ENCODE results near the gene AGPS.

AGPS gene

DNA sequence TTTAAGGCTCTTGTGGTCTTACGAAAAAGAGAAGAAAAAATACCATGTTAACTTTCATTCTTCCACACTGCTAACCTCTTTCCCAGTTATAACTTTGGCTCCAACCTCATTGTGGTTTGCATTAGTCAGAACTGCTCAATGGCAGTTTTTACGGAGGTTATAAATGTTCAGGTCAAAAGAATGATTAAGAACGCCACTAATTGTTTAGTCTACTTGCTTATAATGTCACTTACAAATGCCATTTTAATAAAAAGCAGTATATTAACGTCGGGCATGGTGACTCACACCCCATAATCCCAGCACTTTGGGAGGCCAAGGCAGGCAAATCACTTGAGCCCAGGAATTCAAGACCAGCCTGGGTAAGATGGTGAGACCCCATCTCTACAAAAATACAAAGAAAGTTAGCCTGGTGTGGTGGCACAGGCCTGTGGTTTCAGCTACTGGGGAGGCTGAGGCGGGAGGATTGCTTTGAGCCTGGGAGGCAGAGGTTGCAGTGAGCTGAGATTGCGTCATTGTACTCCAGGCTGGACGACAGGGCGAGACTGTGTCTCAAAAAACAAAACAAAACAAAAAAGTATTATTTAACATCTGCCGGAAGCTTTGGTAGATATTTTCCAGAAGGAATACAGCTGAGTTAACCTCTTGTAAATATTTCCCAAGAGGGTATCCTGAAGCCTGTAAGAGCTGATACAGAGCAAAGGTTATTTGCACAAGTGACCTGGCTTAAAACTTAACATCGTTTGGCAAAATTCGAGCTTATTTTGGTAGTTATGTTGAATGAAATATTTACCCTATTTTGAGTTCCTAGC lies 5.1 kb downstream of the AGPS start:
- H3K27me3 ChIP-seq: peaks cover 16% of the 10 kb centered on the region
- H3K9me3 ChIP-seq: no peaks in the 10 kb centered on the region
- TF ChIP-seq Cebpa-rat (IDR thresholded peaks at IDR 0.05): no peak
- H3K4me3 ChIP-seq: no peak overlapping the region
- no peak overlapping the region for H3K27ac ChIP-seq
- peaks cover 29% of the 10 kb centered on the region; the same call in 1 of the 2 replicates for H4K20me1 ChIP-seq
- no peak overlapping the region for H3K9ac ChIP-seq
- peaks cover 20% of the 10 kb centered on the region for H3K4me1 ChIP-seq
- H3K36me3 ChIP-seq: peaks cover 6% of the 10 kb centered on the region; the same call in 1 of the 2 replicates
- no peak overlapping the region for H3K4me2 ChIP-seq

DNA sequence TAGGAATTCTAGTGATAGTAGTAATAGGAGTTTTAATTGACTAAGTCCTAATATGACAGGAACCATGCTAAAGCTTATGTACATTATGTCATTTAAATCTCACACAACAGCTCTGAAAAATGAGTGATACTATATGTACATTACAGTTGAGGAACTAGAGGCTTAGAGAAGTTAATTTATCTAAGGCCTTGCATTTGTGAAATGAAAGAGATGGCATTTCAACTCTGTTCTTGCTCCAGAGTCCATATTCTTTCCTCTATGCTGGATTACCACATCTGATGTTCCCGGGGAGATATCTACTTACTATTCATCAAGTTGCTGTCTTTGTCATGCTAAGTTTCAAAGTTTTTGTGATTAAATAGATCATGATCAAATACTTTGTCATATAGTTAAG lies 5.7 kb downstream of the AGPS start:
- Histone ChIP-seq H3K4me3 (no peak overlapping the region), H3K9ac (no peak overlapping the region), H4K20me1 (peaks cover 29% of the 10 kb centered on the region; the same call in 1 of the 2 replicates), H3K9me3 (no peaks in the 10 kb centered on the region), H3K27ac (no peak overlapping the region), H3K27me3 (peaks cover 10% of the 10 kb centered on the region; the same call in 1 of the 2 replicates), H3K36me3 (peaks cover 6% of the 10 kb centered on the region; the same call in 1 of the 2 replicates), H3K4me2 (no peak overlapping the region), H3K4me1 (peaks cover 15% of the 10 kb centered on the region)
- TF ChIP-seq Cebpa-rat (IDR thresholded peaks at IDR 0.05): no peak

DNA sequence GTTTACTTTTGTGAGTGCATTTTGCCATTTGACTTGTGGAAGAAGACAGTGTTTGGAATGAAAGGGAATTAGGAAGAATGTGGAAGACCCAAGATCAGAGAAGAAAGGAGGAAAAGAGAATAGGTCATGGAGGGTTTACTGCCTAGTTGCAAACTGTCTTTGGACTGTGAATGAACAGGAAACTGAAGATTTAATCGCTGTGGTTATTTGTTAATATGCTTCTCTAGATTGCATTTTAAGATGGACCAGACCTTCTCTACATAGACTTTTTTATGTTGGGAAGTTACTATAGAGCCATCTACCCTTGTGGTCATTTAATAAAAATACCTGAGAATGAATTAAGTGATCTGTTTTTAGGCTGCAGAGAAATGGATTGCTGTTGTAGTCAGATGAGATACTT lies 6.2 kb downstream of the AGPS start:
- Histone ChIP-seq H3K27me3 (peaks cover 5% of the 10 kb centered on the region; the same call in 1 of the 2 replicates), H4K20me1 (peaks cover 29% of the 10 kb centered on the region; the same call in 1 of the 2 replicates), H3K27ac (no peak overlapping the region), H3K4me2 (no peak overlapping the region), H3K4me3 (no peak overlapping the region), H3K36me3 (peaks cover 6% of the 10 kb centered on the region; the same call in 1 of the 2 replicates), H3K9ac (no peak overlapping the region), H3K9me3 (no peaks in the 10 kb centered on the region), H3K4me1 (peaks cover 10% of the 10 kb centered on the region)
- no peak for TF ChIP-seq Cebpa-rat (IDR thresholded peaks at IDR 0.05)

DNA sequence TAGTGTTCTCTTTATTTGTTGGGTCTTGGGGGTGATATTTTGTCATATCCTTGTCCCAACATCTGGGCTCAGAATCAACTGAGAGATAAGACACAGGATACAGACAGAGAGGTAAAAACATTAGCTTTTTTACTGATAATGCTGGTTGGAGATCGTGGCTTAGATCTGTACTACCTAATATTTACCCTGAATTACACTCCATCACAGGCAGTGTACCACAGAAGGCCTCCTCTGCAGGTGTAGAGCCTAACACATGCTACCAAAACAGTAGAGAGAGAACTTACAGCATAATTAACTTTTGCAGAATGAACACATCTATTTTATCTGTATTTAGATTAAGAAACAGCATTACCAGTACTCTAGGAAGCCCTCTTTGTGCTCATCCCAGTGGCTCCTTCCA lies 6.8 kb downstream of the AGPS start:
- Histone ChIP-seq H3K27ac (no peak overlapping the region), H3K27me3 (no peaks in the 10 kb centered on the region), H3K4me2 (no peak overlapping the region), H3K9ac (no peak overlapping the region), H3K4me3 (no peak overlapping the region), H3K36me3 (peaks cover 6% of the 10 kb centered on the region; the same call in 1 of the 2 replicates), H4K20me1 (peaks cover 34% of the 10 kb centered on the region; the same call in 1 of the 2 replicates), H3K9me3 (no peaks in the 10 kb centered on the region), H3K4me1 (peaks cover 4% of the 10 kb centered on the region; the same call in 1 of the 2 replicates)
- no peak for TF ChIP-seq Cebpa-rat (IDR thresholded peaks at IDR 0.05)

DNA sequence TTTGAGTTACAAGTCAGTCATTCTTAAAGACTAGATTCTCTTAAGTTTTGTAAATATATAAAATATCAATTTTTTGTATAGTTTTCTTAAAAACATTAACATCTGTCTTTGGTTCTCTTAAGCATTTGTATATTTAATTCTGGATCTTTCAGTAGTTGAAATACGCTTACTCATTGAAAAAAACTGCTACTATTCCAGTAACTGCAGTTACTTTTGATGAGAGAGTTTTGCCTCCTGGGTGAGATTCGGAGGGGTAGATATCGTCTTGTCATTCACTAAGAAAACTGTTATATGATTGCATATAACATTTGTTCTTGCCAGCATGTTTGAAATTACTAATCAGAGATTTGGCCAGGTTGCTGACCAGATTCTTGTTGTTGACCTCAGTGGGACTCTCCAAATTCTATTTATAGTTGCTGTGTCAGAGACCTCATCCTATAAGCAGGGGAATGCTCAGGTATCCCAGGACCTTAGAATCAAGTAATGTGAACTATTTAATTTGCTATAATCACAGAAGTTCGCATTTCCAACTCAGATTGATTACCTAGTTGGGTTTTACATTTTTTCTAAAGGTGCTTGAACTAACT lies 7.9 kb downstream of the AGPS start:
- H3K27me3 ChIP-seq: no peaks in the 10 kb centered on the region
- no peaks in the 10 kb centered on the region for H3K9me3 ChIP-seq
- no peak overlapping the region for H3K9ac ChIP-seq
- no peaks in the 10 kb centered on the region; the same call in 1 of the 2 replicates for H3K4me1 ChIP-seq
- no peak for TF ChIP-seq Cebpa-rat (IDR thresholded peaks at IDR 0.05)
- H4K20me1 ChIP-seq: peaks cover 36% of the 10 kb centered on the region; the same call in 1 of the 2 replicates
- H3K4me2 ChIP-seq: no peak overlapping the region
- H3K27ac ChIP-seq: no peak overlapping the region
- H3K4me3 ChIP-seq: no peak overlapping the region
- H3K36me3 ChIP-seq: peaks cover 6% of the 10 kb centered on the region; the same call in 1 of the 2 replicates

DNA sequence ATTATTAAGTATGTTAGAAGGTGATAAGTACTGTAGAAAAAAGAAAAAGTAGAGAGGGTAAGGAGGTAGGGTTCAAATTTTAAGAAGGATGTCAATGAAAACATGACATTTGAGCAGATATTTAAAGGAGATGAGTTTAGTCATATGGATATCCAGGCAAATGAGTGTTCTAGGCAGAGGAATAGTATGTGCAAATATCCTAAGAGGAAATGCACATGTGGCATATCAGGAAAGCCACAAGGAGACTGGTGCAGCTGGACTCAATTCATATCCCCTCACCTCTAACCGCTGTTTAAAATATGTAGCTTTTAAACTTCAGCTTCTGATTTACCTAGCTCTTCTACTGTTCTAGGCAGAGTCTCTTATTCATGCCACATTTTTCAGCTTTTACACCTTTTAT lies 9.5 kb downstream of the AGPS start:
- no peak overlapping the region for H3K9ac ChIP-seq
- H3K4me3 ChIP-seq: no peak overlapping the region
- H3K4me1 ChIP-seq: no peaks in the 10 kb centered on the region; the same call in 1 of the 2 replicates
- H3K4me2 ChIP-seq: no peak overlapping the region
- peaks cover 4% of the 10 kb centered on the region; the same call in 1 of the 2 replicates for H3K36me3 ChIP-seq
- TF ChIP-seq Cebpa-rat (IDR thresholded peaks at IDR 0.05): no peak
- no peak overlapping the region for H3K27ac ChIP-seq
- no peaks in the 10 kb centered on the region for H3K27me3 ChIP-seq
- peaks cover 4% of the 10 kb centered on the region; the same call in 1 of the 2 replicates for H3K9me3 ChIP-seq
- H4K20me1 ChIP-seq: peaks cover 36% of the 10 kb centered on the region; the same call in 1 of the 2 replicates

DNA sequence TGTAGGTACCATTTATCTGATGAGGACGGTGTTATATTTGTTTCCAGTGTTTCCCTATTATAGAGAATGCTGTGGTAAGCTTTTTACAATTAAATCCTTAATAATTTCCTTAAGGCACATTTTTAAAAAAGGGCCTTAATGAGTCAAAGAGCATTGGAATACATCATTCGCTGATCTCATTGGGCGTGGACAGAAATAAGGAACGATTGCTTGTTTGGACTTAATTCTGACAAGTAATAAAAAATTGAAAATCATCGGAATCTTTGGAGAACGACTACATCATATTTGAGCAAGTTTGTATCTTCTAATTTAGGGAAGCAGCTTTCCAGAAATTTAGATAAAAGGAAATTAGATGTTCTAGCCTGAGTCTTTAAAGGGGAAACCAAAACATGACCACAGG lies 11.3 kb downstream of the AGPS start:
- peaks cover 9% of the 10 kb centered on the region; the same call in 1 of the 2 replicates for H3K36me3 ChIP-seq
- no peaks in the 10 kb centered on the region; the same call in 1 of the 2 replicates for H3K4me1 ChIP-seq
- H3K4me3 ChIP-seq: no peak overlapping the region
- no peak for TF ChIP-seq Cebpa-rat (IDR thresholded peaks at IDR 0.05)
- no peak overlapping the region for H3K4me2 ChIP-seq
- no peak overlapping the region for H3K9ac ChIP-seq
- no peak overlapping the region for H3K27ac ChIP-seq
- H3K27me3 ChIP-seq: no peaks in the 10 kb centered on the region
- H4K20me1 ChIP-seq: peaks cover 23% of the 10 kb centered on the region; the same call in 1 of the 2 replicates
- H3K9me3 ChIP-seq: peaks cover 21% of the 10 kb centered on the region

DNA sequence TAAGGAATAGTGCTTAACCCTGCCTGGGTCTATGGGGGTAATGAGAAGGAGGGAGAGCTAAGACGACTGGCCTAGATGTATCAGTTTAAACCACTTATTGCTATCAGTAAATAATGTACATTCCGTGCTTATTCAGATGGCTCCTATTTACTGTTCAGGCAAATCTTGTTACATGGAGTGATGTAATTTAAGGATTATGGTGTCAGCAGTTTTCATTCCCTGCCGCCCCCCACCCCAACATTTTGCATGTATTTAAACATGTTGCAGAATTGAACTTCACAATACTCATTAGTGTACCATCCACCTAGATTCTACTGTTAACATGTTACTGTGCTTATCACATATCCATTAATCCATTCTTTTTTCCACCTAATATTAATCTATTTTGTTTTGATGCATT lies 11.7 kb downstream of the AGPS start:
- Histone ChIP-seq H3K9me3 (peaks cover 25% of the 10 kb centered on the region), H4K20me1 (peaks cover 21% of the 10 kb centered on the region; the same call in 1 of the 2 replicates), H3K4me2 (no peak overlapping the region), H3K4me1 (no peaks in the 10 kb centered on the region; the same call in 1 of the 2 replicates), H3K4me3 (no peak overlapping the region), H3K9ac (no peak overlapping the region), H3K27ac (no peak overlapping the region), H3K36me3 (peaks cover 11% of the 10 kb centered on the region; the same call in 1 of the 2 replicates), H3K27me3 (no peaks in the 10 kb centered on the region)
- TF ChIP-seq Cebpa-rat (IDR thresholded peaks at IDR 0.05): no peak

DNA sequence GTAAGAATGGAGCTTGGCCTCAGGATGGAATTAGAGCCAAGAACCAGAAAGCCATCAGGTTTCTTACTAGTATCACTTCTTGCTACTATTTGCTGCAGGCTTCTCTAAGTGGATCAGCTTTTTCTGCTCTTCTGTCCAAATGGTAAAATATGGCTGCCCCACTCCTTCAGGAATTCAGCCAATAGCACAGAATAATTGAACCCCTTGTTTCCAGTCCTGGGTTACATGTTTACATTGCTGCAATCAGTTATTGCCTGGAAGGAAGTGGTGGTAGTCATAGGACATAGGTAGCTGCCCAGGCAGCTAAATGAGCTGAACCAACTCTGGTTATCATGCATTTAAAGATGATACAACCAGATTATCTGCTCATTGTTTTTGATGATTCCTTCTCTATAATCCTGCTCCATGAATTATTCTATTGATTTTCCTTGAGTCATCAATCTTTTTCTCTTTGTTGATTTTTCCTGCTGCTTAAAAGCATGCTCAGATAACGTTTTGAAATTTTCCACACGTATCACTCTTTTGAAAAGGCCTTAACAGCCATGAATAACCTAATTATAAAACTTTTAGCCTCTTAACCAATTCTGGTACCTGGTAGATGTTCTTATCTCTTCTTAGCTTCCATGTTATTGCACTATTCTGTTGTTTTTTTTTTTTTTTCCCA lies 12.6 kb downstream of the AGPS start:
- Histone ChIP-seq H3K9me3 (peaks cover 34% of the 10 kb centered on the region), H3K4me2 (no peak overlapping the region), H3K9ac (no peak overlapping the region), H3K27ac (no peak overlapping the region), H4K20me1 (peaks cover 16% of the 10 kb centered on the region; the same call in 1 of the 2 replicates), H3K36me3 (peaks cover 16% of the 10 kb centered on the region; the same call in 1 of the 2 replicates), H3K4me3 (no peak overlapping the region), H3K4me1 (no peaks in the 10 kb centered on the region; the same call in 1 of the 2 replicates), H3K27me3 (no peaks in the 10 kb centered on the region)
- no peak for TF ChIP-seq Cebpa-rat (IDR thresholded peaks at IDR 0.05)
